ENCODE measurements around the gene SLC38A10.

DNA sequence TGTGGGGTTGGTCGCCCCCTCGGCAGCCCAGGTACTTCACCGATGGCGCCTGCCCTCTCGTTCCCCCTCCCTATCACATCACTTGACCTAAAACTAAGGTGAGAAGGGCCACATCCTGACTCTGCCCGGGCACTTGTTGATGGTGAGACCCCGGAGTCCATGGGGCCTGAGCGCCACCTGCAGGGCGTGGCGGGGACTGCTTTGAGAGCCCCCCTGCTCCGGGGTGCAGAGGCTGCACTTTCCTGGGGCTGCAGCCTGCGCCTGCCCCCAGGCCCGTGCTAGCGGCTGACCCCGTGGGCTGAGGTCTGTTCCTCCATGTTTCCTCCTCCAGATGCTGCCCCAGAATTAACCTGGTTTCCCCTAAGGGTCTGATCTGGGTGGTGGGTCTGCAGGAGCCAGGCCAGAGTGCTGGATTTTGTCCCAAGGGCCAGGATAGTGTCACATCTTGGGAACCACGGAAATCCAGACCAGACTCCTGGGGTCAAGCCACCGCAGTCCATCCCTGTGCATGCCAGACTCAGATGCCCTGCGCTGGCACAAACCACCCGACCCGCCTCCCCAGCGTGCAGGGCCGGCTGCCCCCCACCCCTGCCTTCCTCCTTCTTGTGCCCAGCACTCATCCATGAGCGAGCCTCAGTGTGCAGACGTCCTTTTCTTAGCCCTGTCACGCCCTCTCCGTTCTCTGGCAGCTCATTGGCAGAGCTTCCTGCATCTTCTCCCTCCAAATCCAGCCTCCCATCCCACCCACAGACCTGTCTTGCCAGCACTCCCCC, 53.3 kb downstream of the SLC38A10 start:
- TF ChIP-seq YY1 (IDR thresholded peaks at IDR 0.05; ENCODE audit: low read depth) = no peak
- TF ChIP-seq, protein P1, sequence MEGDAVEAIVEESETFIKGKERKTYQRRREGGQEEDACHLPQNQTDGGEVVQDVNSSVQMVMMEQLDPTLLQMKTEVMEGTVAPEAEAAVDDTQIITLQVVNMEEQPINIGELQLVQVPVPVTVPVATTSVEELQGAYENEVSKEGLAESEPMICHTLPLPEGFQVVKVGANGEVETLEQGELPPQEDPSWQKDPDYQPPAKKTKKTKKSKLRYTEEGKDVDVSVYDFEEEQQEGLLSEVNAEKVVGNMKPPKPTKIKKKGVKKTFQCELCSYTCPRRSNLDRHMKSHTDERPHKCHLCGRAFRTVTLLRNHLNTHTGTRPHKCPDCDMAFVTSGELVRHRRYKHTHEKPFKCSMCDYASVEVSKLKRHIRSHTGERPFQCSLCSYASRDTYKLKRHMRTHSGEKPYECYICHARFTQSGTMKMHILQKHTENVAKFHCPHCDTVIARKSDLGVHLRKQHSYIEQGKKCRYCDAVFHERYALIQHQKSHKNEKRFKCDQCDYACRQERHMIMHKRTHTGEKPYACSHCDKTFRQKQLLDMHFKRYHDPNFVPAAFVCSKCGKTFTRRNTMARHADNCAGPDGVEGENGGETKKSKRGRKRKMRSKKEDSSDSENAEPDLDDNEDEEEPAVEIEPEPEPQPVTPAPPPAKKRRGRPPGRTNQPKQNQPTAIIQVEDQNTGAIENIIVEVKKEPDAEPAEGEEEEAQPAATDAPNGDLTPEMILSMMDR (IDR thresholded peaks at IDR 0.05) = peak; percentile 89
- no peak for TF ChIP-seq TAF1 (IDR thresholded peaks at IDR 0.05; ENCODE audit: borderline replicate concordance, low read depth, low read length)
- TF ChIP-seq POLR2AphosphoS5 (IDR thresholded peaks at IDR 0.05; ENCODE audit: low read depth, low read length) = 0 out of 2 replicates have a peak, but pooled peaks have one; percentile 1
- peak; percentile 65 for TF ChIP-seq SMC3 (IDR thresholded peaks at IDR 0.05; ENCODE audit: low read depth, low read length)
- no peak for TF ChIP-seq EZH2phosphoT487 (IDR thresholded peaks at IDR 0.05; ENCODE audit: borderline replicate concordance, low read depth)
- no peak for TF ChIP-seq JUND (IDR thresholded peaks at IDR 0.05)
- TF ChIP-seq, protein P2, sequence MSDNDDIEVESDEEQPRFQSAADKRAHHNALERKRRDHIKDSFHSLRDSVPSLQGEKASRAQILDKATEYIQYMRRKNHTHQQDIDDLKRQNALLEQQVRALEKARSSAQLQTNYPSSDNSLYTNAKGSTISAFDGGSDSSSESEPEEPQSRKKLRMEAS (IDR thresholded peaks at IDR 0.05; ENCODE audit: low read depth) = no peak
- no peak for TF ChIP-seq FOXM1 (IDR thresholded peaks at IDR 0.05; ENCODE audit: low read depth)
- no peak for TF ChIP-seq GABPA (IDR thresholded peaks at IDR 0.05; ENCODE audit: low read depth)

Measured in SK-N-SH (cell line).